OCI-LY7 (cell line): ENCODE results near the gene CNTRL. TPM values are rescaled to one million over a fixed set of nuclear protein-coding genes. Genes with fewer than 3 reads are reported as not detected.

Source experiments
- BruUV-seq: library from RNA; stranded (reverse); fragments of 400-500 nt; replicated peaks from 2 replicates; lab custom pipeline; 2021; lab: Mats Ljungman, UMichigan
- CTCF ChIA-PET: fragments of 300-600 bp; sonication (Branson Sonifier 250); formaldehyde crosslinking; loops from one replicate; lab custom pipeline; 2022; ENCODE audit warnings: antibody characterized with exemption; ENCODE audit not compliant: unreplicated experiment; lab: Charles Lee
- POLR2A ChIA-PET: fragments of 300-600 bp; sonication (Branson Sonifier 250); formaldehyde crosslinking; loops from one replicate; lab custom pipeline; 2022; ENCODE audit warnings: antibody characterized with exemption; lab: Charles Lee
- DNase-seq: peaks from one replicate; pipeline ENCODE4 v3.0.0-alpha.2; 2015; ENCODE audit warnings: low spot score
- H2AFZ ChIP-seq: fragments of 200-600 bp; sonication (generic), shearing (Covaris generic); 2 replicates; pipeline ENCODE4 v1.6.1; 2014; ENCODE audit warnings: mild to moderate bottlenecking, antibody characterized with exemption, low read length, moderate library complexity
- H3K27ac ChIP-seq: fragments of 200-600 bp; sonication (generic); 2 replicates; pipeline ENCODE4 v1.5.1; 2014; ENCODE audit warnings: mixed run types, low read depth, mild to moderate bottlenecking, moderate library complexity, low read length, inconsistent platforms; ENCODE audit not compliant: poor library complexity, severe bottlenecking
- H3K36me3 ChIP-seq: fragments of 200-600 bp; sonication (generic); 2 replicates; pipeline ENCODE4 v1.6.1; 2014; ENCODE audit warnings: mild to moderate bottlenecking, antibody characterized with exemption, low read length, moderate library complexity, mixed read lengths; ENCODE audit not compliant: insufficient read depth
- H3K4me1 ChIP-seq: fragments of 200-600 bp; sonication (generic); 2 replicates; pipeline ENCODE4 v1.5.1; 2014; ENCODE audit warnings: mild to moderate bottlenecking, low read length; ENCODE audit not compliant: insufficient read depth, poor library complexity, severe bottlenecking
- H3K4me2 ChIP-seq: fragments of 200-600 bp; sonication (generic); 2 replicates; pipeline ENCODE4 v1.6.1; 2014; ENCODE audit warnings: mild to moderate bottlenecking, low read length
- H3K4me3 ChIP-seq: fragments of 200-600 bp; sonication (generic); 2 replicates; pipeline ENCODE4 v1.5.1; 2014; ENCODE audit warnings: mild to moderate bottlenecking, low read depth, low read length; ENCODE audit not compliant: poor library complexity, severe bottlenecking
- H3K79me2 ChIP-seq: fragments of 200-600 bp; sonication (generic); 2 replicates; pipeline ENCODE4 v1.6.1; 2016; ENCODE audit warnings: low read depth, mild to moderate bottlenecking, low read length, moderate library complexity, mixed read lengths; ENCODE audit not compliant: insufficient read depth
- H3K9me2 ChIP-seq: fragments of 200-600 bp; sonication (generic); 2 replicates; pipeline ENCODE4 v1.6.1; 2016; ENCODE audit warnings: mild to moderate bottlenecking, low read length, mixed read lengths; ENCODE audit not compliant: insufficient read depth
- H3K9me3 ChIP-seq: fragments of 200-600 bp; sonication (generic); 2 replicates; pipeline ENCODE4 v1.6.1; 2014; ENCODE audit warnings: mild to moderate bottlenecking, mixed run types, low read length, mixed read lengths
- H4K20me1 ChIP-seq: fragments of 200-600 bp; sonication (generic); 2 replicates; pipeline ENCODE4 v1.6.1; 2014; ENCODE audit warnings: mild to moderate bottlenecking, antibody characterized with exemption, low read length, moderate library complexity, mixed read lengths; ENCODE audit not compliant: insufficient read depth
- EZH2phosphoT487 ChIP-seq: fragments of 200-600 bp; sonication (generic); IDR thresholded peaks from 2 replicates; pipeline ENCODE4 v1.6.1; 2018; ENCODE audit warnings: low read depth, borderline replicate concordance, mild to moderate bottlenecking, mixed run types, antibody characterized with exemption, low read length, moderate library complexity, mixed read lengths
- intact Hi-C: fragments of 100-400 bp; cut with micrococcal nuclease; formaldehyde crosslinking; loops from one replicate; pipeline ENCODE4 v1.10.0; 2022; ENCODE audit not compliant: unreplicated experiment
- total RNA-seq, 2 experiments: library from RNA; depleted of rRNA in 1 of 2; stranded (reverse); fragments of >200 nt in 1 of 2; shearing (Covaris generic) in 1 of 2; gene quantifications; 2 replicates each; pipeline ENCODE4 v1.2.3, GENCODE V29; 2014 to 2022
- TF ChIP-seq, protein P1 (sequence below): fragments of 200-600 bp; sonication (generic); conservative IDR thresholded peaks from 2 replicates; pipeline ENCODE4 v1.5.1; 2014; ENCODE audit warnings: mild to moderate bottlenecking, antibody characterized with exemption, low read length, moderate library complexity, mixed read lengths

Gene CNTRL
- total RNA-seq, 2 experiments from 2014 or later, result 81.4 to 113 TPM

DNA sequence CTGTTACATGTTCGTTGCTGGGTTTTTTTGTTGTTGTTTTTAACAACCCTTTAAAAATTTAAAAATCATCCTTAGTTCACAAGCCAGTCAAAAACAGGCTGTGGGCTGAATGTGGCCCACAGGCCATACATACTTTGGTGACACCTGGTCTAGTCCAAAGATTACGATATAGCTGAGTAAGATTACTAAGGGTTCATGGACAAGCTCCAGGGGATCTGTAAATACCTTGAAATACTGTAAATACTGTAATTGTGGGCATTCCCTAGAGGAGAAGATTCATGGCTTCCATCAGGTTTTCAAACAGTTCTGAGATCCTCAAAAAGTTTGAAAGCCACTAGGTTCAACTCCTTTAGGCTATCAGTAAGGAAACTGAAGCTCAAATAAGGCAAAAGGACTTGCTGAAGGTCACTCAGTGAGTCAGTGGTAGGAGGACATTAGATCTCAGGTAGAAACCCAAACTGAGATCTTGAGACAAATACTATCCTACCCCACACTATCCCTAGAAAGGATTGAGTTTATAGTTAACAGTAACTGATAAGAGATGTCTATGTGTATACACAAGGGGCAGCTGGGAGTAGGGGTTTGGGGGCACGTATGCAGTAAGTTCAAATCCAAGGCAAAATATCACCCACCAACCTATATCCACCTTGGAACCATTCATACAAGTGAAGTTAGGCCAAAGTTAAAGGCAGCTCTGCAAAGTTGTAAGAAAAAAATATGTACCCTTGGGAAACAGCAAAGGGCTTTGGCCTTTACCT lies 109.1 kb downstream of the CNTRL start:
- ChIA-PET POLR2A (interaction anchor here (0.7 to 0.8 kb wide), 3 partner anchors 17 to 428 kb away, joined by 3 read pairs; no protein-coding TSS in a partner anchor), CTCF (interaction anchor here (0.9 kb wide), 1 partner anchor 16 kb away, joined by 3 read pairs; no protein-coding TSS in a partner anchor)
- Histone ChIP-seq H3K9me3 (no peaks in the 10 kb centered on the region), H3K9me2 (no peaks in the 10 kb centered on the region), H3K4me2 (peak overlapping the region; percentile 49), H3K4me3 (no peak overlapping the region), H3K4me1 (peaks cover 50% of the 10 kb centered on the region), H3K79me2 (peaks cover 60% of the 10 kb centered on the region; the same call in 1 of the 2 replicates), H2AFZ (no peak overlapping the region), H4K20me1 (peaks cover 7% of the 10 kb centered on the region; the same call in 1 of the 2 replicates), H3K27ac (peak overlapping the region; percentile 32), H3K36me3 (peaks cover 92% of the 10 kb centered on the region)
- BruUV-seq, result no TSS peak
- TF ChIP-seq, protein P1, sequence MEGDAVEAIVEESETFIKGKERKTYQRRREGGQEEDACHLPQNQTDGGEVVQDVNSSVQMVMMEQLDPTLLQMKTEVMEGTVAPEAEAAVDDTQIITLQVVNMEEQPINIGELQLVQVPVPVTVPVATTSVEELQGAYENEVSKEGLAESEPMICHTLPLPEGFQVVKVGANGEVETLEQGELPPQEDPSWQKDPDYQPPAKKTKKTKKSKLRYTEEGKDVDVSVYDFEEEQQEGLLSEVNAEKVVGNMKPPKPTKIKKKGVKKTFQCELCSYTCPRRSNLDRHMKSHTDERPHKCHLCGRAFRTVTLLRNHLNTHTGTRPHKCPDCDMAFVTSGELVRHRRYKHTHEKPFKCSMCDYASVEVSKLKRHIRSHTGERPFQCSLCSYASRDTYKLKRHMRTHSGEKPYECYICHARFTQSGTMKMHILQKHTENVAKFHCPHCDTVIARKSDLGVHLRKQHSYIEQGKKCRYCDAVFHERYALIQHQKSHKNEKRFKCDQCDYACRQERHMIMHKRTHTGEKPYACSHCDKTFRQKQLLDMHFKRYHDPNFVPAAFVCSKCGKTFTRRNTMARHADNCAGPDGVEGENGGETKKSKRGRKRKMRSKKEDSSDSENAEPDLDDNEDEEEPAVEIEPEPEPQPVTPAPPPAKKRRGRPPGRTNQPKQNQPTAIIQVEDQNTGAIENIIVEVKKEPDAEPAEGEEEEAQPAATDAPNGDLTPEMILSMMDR, result no peak
- no peak for TF ChIP-seq EZH2phosphoT487
- intact Hi-C loops, result loop anchor here (2.0 kb wide), 1 partner anchor 13 kb away; no protein-coding TSS in a partner anchor
- no peak for DNase-seq

- peaks cover 93% of the 10 kb centered on the region for H3K36me3 ChIP-seq
- H3K4me2 ChIP-seq, result no peak overlapping the region
- no peak overlapping the region for H2AFZ ChIP-seq
- peak overlapping the region; percentile 38 for H3K27ac ChIP-seq
- no peaks in the 10 kb centered on the region for H3K9me2 ChIP-seq
- peaks cover 7% of the 10 kb centered on the region; the same call in 1 of the 2 replicates for H4K20me1 ChIP-seq
- TF ChIP-seq, protein P1, result no peak
- TF ChIP-seq EZH2phosphoT487, result no peak
- no peaks in the 10 kb centered on the region for H3K9me3 ChIP-seq
- DNase-seq, result no peak
- BruUV-seq, result no TSS peak
- peaks cover 66% of the 10 kb centered on the region; the same call in 1 of the 2 replicates for H3K79me2 ChIP-seq
- ChIA-PET CTCF (interaction anchor here (0.9 kb wide), 1 partner anchor 15 kb away, joined by 3 read pairs; no protein-coding TSS in a partner anchor), POLR2A (interaction anchor here (0.7 to 2.6 kb wide), 4 partner anchors 13 to 101 kb away, joined by 3 to 14 read pairs (median 3); no protein-coding TSS in a partner anchor)
- no peak overlapping the region for H3K4me3 ChIP-seq
- intact Hi-C loops, result no loop called here
- H3K4me1 ChIP-seq, result peaks cover 50% of the 10 kb centered on the region
Observed at GRCh38 chr9:121184463-121184862, 109.7 kb downstream of the CNTRL start.
